Thymus (tissue), 11 donors: ENCODE data around the gene SPR. TPM values are rescaled to one million over a fixed set of nuclear protein-coding genes. Genes with fewer than 3 reads are reported as not detected.
"Not testable (repeated sequence)": the region's sequence is repeated elsewhere in the genome, so short reads cannot be mapped to it uniquely, and the experiment has no call there.

Experiments
- DNase-seq, 9 donors: peaks; one replicate each; pipeline ENCODE4 v3.0.0-alpha.2; 2013; ENCODE audit warnings: low spot score in 9 of 9, low read depth in 6 of 9, missing footprints in 1 of 9
- H3K27ac ChIP-seq, 2 donors: one replicate each; pipeline ENCODE4 v1.5.1; 2013; ENCODE audit warnings: control low read depth in 1 of 2, low read depth in 1 of 2, low read length in 1 of 2, mild to moderate bottlenecking in 1 of 2, moderate library complexity in 1 of 2
- H3K27me3 ChIP-seq, 2 donors: one replicate each; pipeline ENCODE4 v1.5.1; 2013; ENCODE audit warnings: low read length in 1 of 2; ENCODE audit not compliant: control insufficient read depth in 2 of 2, insufficient read depth in 1 of 2
- H3K36me3 ChIP-seq, 2 donors: one replicate each; pipeline ENCODE4 v1.5.1; 2013; ENCODE audit warnings: low read length in 1 of 2, mild to moderate bottlenecking in 1 of 2, moderate library complexity in 1 of 2; ENCODE audit not compliant: control insufficient read depth in 2 of 2, insufficient read depth in 2 of 2
- H3K4me1 ChIP-seq, 2 donors: one replicate each; pipeline ENCODE4 v1.5.1; 2013; ENCODE audit warnings: low read length in 2 of 2; ENCODE audit not compliant: control insufficient read depth in 2 of 2, insufficient read depth in 2 of 2
- H3K4me3 ChIP-seq, 2 donors: one replicate each; pipeline ENCODE4 v1.5.1; 2013; ENCODE audit warnings: low read length in 2 of 2, control low read depth in 1 of 2, mild to moderate bottlenecking in 1 of 2
- H3K9me3 ChIP-seq, 2 donors: one replicate each; pipeline ENCODE4 v1.5.1; 2013; ENCODE audit warnings: low read length in 1 of 2, mild to moderate bottlenecking in 1 of 2; ENCODE audit not compliant: control insufficient read depth in 2 of 2, insufficient read depth in 1 of 2
- WGBS: extraction: QIAGEN DNeasy Blood & Tissue Kit; methylation state at CpG from one replicate; pipeline ENCODE4 v1.1.7; 2013; 5-methylcytosine and 5-hydroxymethylcytosine counted together
- polyA plus RNA-seq: library from polyadenylated mRNA; stranded (reverse); fragments of 200-250 nt; gene quantifications from one replicate; pipeline ENCODE4 v1.2.3, GENCODE V29; 2013
- total RNA-seq: library from RNA; stranded (reverse); fragments of 120-200 nt; gene quantifications from one replicate; pipeline ENCODE4 v1.2.4, GENCODE V29; 2013
- donor health status: healthy.

The SPR gene
- total and polyA plus RNA-seq, 2 donors = 1.8 to 9.1 TPM

- H3K27ac ChIP-seq = no peak overlapping the region
- H3K9me3 ChIP-seq = no peaks in the 10 kb centered on the region
- whole genome bisulfite sequencing = 16% methylated on average over 4 of the region's 4 CpGs
- no peak for DNase-seq
- no peaks in the 10 kb centered on the region for H3K36me3 ChIP-seq
- no peak overlapping the region for H3K4me3 ChIP-seq
- H3K27me3 ChIP-seq = peaks cover 3 to 79% of the 10 kb centered on the region in 2 donors
- H3K4me1 ChIP-seq = no peaks in the 10 kb centered on the region
Observed at GRCh38 chr2:72895154-72895553, 7.9 kb downstream of the SPR start.

GRCh38 chr2:72895759-72896281 lies 8.6 kb downstream of the SPR start:
- Histone ChIP-seq H3K27ac (no peak overlapping the region), H3K9me3 (no peaks in the 10 kb centered on the region), H3K36me3 (no peaks in the 10 kb centered on the region), H3K27me3 (peaks cover 3 to 85% of the 10 kb centered on the region in 2 donors), H3K4me3 (no peak overlapping the region), H3K4me1 (no peaks in the 10 kb centered on the region)
- DNase-seq = no peak
- 35% methylated on average over 16 of the region's 16 CpGs for WGBS

DNA sequence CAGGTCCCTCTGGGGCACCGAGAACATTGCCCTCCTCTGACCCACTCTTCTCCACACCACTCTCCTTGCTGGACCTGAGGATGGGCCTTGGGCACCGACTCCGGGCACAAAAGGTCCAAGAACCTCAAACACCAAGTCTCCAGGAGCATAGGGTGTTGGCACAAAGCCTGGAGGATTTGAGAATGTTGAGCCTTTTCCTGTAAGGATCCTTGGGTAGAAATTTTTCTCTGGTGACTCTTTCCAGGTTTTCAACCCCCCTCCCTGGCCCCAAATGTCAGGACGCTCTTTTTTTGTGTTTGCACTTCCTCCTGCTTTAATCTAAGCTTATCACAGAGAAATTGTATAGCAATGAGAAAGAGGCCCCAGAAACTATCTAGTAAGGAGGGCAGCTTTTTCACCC lies 9.2 kb downstream of the SPR start:
- Histone ChIP-seq H3K27me3 (peaks cover 3 to 86% of the 10 kb centered on the region in 2 donors), H3K9me3 (no peaks in the 10 kb centered on the region)
- 85% methylated on average over 4 of the region's 4 CpGs for WGBS

GRCh38 chr2:72897785-72898584 lies 10.8 kb downstream of the SPR start:
- 86% methylated on average over 18 of the region's 18 CpGs for WGBS
- Histone ChIP-seq H3K27me3 (peaks cover 3 to 83% of the 10 kb centered on the region in 2 donors), H3K36me3 (no peaks in the 10 kb centered on the region), H3K9me3 (no peaks in the 10 kb centered on the region), H3K27ac (no peak overlapping the region), H3K4me1 (no peaks in the 10 kb centered on the region), H3K4me3 (no peak overlapping the region)
- DNase-seq = no peak

More for the DNA sequence above, 9.2 kb downstream of the SPR start:
- no peak for DNase-seq
- Histone ChIP-seq H3K36me3 (no peaks in the 10 kb centered on the region), H3K4me1 (no peaks in the 10 kb centered on the region), H3K4me3 (no peak overlapping the region), H3K27ac (no peak overlapping the region)

DNA sequence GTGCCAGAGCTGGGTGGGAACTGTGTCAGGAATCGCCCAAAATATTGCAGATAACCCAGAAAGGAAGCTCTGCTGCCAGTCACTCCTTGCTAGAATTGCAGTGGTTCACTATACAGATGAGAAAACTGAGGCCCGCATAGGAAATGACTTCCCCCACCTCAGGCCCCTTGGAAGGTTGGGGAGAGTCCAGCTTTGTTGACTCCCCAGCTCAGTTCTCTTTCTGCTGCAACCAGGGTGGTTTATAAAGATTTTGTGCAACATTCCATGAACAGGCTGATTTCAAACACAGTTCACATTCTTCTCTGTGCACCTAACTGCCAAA lies 11.3 kb downstream of the SPR start:
- 91% methylated on average over 2 of the region's 2 CpGs for WGBS
- H3K36me3 ChIP-seq = no peaks in the 10 kb centered on the region
- peaks cover 3 to 84% of the 10 kb centered on the region in 2 donors for H3K27me3 ChIP-seq

GRCh38 chr2:72900191-72900825 lies 13.1 kb downstream of the SPR start:
- Histone ChIP-seq H3K36me3 (no peaks in the 10 kb centered on the region), H3K4me1 (no peaks in the 10 kb centered on the region), H3K4me3 (no peak overlapping the region), H3K27ac (no peak overlapping the region), H3K9me3 (no peaks in the 10 kb centered on the region), H3K27me3 (peaks cover 3 to 67% of the 10 kb centered on the region in 2 donors)
- WGBS = 83% methylated on average over 5 of the region's 5 CpGs
- DNase-seq = no peak

More for the DNA sequence above, 11.3 kb downstream of the SPR start:
- Histone ChIP-seq H3K9me3 (no peaks in the 10 kb centered on the region), H3K4me3 (no peak overlapping the region), H3K27ac (no peak overlapping the region), H3K4me1 (no peaks in the 10 kb centered on the region)
- DNase-seq = no peak

DNA sequence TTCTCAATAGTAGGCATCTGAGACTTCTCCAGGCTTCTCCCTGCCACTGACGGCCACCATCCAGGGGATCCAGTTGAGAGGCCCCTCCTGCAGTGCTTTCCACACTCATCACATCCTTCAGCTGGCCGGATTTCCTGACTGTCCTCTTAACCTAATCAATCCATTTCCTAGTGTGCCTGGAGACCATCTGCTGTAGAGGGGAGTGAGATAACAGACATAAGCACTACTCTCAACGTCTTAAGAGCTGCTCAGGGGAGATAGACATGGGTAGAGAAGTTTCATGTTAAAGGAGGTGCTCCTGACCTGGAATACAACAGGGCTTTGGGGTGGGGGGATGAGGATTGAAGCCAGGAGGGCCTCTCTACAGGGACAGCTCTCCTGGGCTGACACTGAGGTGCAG lies 14.2 kb downstream of the SPR start:
- 78% methylated on average over 3 of the region's 3 CpGs for WGBS
- H3K27me3 ChIP-seq = peaks cover 5 to 65% of the 10 kb centered on the region in 2 donors
- no peak for DNase-seq

GRCh38 chr2:72907369-72907768 lies 20.2 kb downstream of the SPR start:
- H3K27ac ChIP-seq, H3K4me1 ChIP-seq, H3K4me3 ChIP-seq, H3K36me3 ChIP-seq, H3K9me3 ChIP-seq, DNase-seq: not testable (repeated sequence)
- peaks cover 12 to 67% of the 10 kb centered on the region in 2 donors for H3K27me3 ChIP-seq
- 93% methylated on average over 13 of the region's 13 CpGs for WGBS

More for the DNA sequence above, 14.2 kb downstream of the SPR start:
- Histone ChIP-seq H3K4me3 (no peak overlapping the region), H3K9me3 (no peaks in the 10 kb centered on the region), H3K36me3 (no peaks in the 10 kb centered on the region), H3K4me1 (no peaks in the 10 kb centered on the region), H3K27ac (no peak overlapping the region)

DNA sequence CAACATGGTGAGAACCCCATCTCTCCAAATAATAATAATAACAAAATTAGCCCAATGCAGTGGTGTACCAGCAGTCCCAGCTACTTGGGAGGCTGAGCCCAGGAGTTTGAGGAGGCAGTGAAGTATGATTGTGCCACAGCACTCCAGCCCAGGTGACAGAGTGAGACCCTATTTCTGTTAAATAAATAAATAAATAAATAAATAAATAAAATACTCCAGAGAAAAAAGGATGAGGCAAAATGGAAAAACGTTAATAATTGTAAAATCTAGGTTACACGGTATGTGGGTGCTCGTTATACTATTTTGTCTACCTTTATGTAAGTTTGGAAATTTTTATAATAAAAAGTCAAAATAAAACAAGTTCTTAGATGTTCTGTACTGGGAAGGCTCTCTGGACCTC lies 21.5 kb downstream of the SPR start:
- DNase-seq = no peak
- H3K4me3 ChIP-seq = no peak overlapping the region
- no peaks in the 10 kb centered on the region for H3K4me1 ChIP-seq
- H3K36me3 ChIP-seq = no peaks in the 10 kb centered on the region
- WGBS = 94% methylated on average over 3 of the region's 3 CpGs
- H3K27ac ChIP-seq = no peak overlapping the region
- no peaks in the 10 kb centered on the region for H3K9me3 ChIP-seq
- peaks cover 18 to 73% of the 10 kb centered on the region in 2 donors for H3K27me3 ChIP-seq
